Caco-2 (cell line): ENCODE data around the gene PCDHGA2. TPM values are rescaled to one million over a fixed set of nuclear protein-coding genes. Genes with fewer than 3 reads are reported as not detected.

Experiments used
- BruUV-seq: library from RNA; stranded (reverse); fragments of 400-500 nt; replicated peaks from 2 replicates; lab custom pipeline; 2021; lab: Mats Ljungman, UMichigan
- CTCF ChIA-PET: fragments of 300-600 bp; sonication (Branson Sonifier 250); formaldehyde crosslinking; loops from one replicate; lab custom pipeline; 2022; ENCODE audit warnings: antibody characterized with exemption; lab: Charles Lee
- POLR2A ChIA-PET: fragments of 300-600 bp; sonication (Branson Sonifier 250); formaldehyde crosslinking; loops from one replicate; lab custom pipeline; 2022; ENCODE audit warnings: antibody characterized with exemption; lab: Charles Lee
- DNase-seq, 2 experiments: peaks; one replicate each; pipeline versions ENCODE4 v3.0.0 to v3.0.0-alpha.2; 2020 to 2022
- H3K27me3 ChIP-seq: replicated peaks from 2 replicates; pipeline ENCODE4 v1.6.0; 2011; ENCODE audit warnings: low read length; ENCODE audit not compliant: control insufficient read depth, insufficient read depth
- H3K36me3 ChIP-seq: 2 replicates; pipeline ENCODE4 v1.5.1; 2011; ENCODE audit warnings: low read length; ENCODE audit not compliant: control insufficient read depth, insufficient read depth
- H3K4me1 ChIP-seq: fragments of 250-450 bp; sonication (Bioruptor Pico); 2 replicates; pipeline ENCODE4 v1.5.1; 2020; ENCODE audit warnings: mild to moderate bottlenecking
- H3K4me3 ChIP-seq: 2 replicates; pipeline ENCODE4 v1.5.1; 2011; ENCODE audit warnings: low read depth, mild to moderate bottlenecking, control low read depth, low read length
- H3K9me3 ChIP-seq: fragments of 250-450 bp; sonication (Bioruptor Pico); 2 replicates; pipeline ENCODE4 v1.5.1; 2020; ENCODE audit warnings: mild to moderate bottlenecking, moderate library complexity
- H3K27ac Mint-ChIP-seq: one replicate; pipeline ENCODE4 v1.8.0; 2022; ENCODE audit warnings: mixed read lengths; ENCODE audit not compliant: unreplicated experiment
- H3K27me3 Mint-ChIP-seq: one replicate; pipeline ENCODE4 v1.8.0; 2022; ENCODE audit warnings: mixed read lengths; ENCODE audit not compliant: insufficient read depth, unreplicated experiment
- H3K36me3 Mint-ChIP-seq: one replicate; pipeline ENCODE4 v1.8.0; 2022; ENCODE audit warnings: mild to moderate bottlenecking, mixed read lengths; ENCODE audit not compliant: insufficient read depth, unreplicated experiment
- H3K4me1 Mint-ChIP-seq: one replicate; pipeline ENCODE4 v1.8.0; 2022; ENCODE audit warnings: low read depth, mixed read lengths; ENCODE audit not compliant: unreplicated experiment
- H3K4me3 Mint-ChIP-seq: one replicate; pipeline ENCODE4 v1.8.0; 2022; ENCODE audit warnings: mild to moderate bottlenecking, moderate library complexity, mixed read lengths; ENCODE audit not compliant: unreplicated experiment
- H3K9me3 Mint-ChIP-seq: one replicate; pipeline ENCODE4 v1.8.0; 2022; ENCODE audit warnings: mixed read lengths; ENCODE audit not compliant: unreplicated experiment
- intact Hi-C: fragments of 100-400 bp; cut with micrococcal nuclease; formaldehyde crosslinking; loops from one replicate; pipeline ENCODE4 v1.10.0; 2022; ENCODE audit not compliant: unreplicated experiment
- total RNA-seq: library from RNA; stranded (reverse); gene quantifications from 2 replicates; pipeline ENCODE4 v1.2.3, GENCODE V29; 2022
- TF ChIP-seq, protein P1 (sequence below), 2 experiments: fragments of 200-600 bp in 1 of 2; IDR thresholded peaks; 1 replicate in 1 of 2; 2 replicates in 1 of 2; pipeline versions ENCODE4 v1.5.1 to v1.8.0; 2011 to 2022; ENCODE audit warnings: antibody characterized with exemption in 1 of 2, control low read depth in 1 of 2, inconsistent platforms in 1 of 2, low read depth in 1 of 2, low read length in 1 of 2, mild to moderate bottlenecking in 1 of 2, moderate library complexity in 1 of 2; ENCODE audit not compliant: insufficient read depth in 1 of 2, severe bottlenecking in 1 of 2, unreplicated experiment in 1 of 2

PCDHGA2 gene
- total RNA-seq, 1 experiment from 2014 or later = 0.20 TPM

DNA sequence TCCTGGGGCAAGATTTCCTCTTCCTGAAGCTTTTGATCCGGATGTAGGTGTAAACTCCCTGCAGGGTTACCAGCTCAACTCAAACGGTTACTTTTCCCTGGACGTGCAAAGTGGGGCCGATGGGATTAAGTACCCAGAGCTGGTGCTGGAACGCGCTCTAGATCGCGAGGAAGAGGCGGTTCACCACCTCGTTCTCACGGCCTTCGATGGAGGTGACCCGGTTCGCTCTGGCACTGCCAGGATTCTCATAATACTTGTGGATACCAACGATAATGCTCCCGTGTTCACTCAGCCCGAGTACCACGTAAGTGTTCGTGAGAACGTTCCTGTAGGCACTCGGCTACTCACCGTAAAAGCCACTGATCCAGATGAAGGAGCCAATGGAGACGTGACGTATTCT is 17.1 kb downstream of the PCDHGA2 start:
- no peaks in the 10 kb centered on the region for H3K36me3 Mint-ChIP-seq
- BruUV-seq = no TSS peak

DNA sequence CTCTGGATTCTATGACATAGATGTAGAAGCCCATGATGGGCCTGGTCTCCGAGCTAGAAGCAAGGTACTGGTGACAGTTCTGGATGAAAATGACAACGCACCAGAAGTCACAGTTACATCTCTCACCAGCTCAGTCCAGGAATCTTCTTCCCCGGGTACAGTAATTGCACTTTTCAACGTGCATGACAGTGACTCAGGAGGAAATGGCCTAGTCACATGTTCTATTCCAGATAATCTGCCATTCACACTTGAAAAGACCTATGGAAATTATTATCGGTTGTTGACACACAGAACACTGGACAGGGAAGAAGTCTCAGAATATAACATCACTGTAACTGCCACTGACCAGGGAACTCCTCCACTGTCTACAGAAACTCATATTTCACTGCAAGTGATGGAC is 17.6 kb downstream of the PCDHGA2 start:
- no peak overlapping the region for H3K27ac Mint-ChIP-seq
- BruUV-seq = no TSS peak
- DNase-seq = no peak
- no peaks in the 10 kb centered on the region for H3K27me3 Mint-ChIP-seq
- intact Hi-C loops = no loop called here
- H3K4me3 ChIP-seq = no peak overlapping the region
- H3K9me3 Mint-ChIP-seq = peaks cover 10% of the 10 kb centered on the region
- H3K9me3 ChIP-seq = no peaks in the 10 kb centered on the region; the same call in 1 of the 2 replicates
- POLR2A ChIA-PET = no interaction called here
- TF ChIP-seq, protein P1, sequence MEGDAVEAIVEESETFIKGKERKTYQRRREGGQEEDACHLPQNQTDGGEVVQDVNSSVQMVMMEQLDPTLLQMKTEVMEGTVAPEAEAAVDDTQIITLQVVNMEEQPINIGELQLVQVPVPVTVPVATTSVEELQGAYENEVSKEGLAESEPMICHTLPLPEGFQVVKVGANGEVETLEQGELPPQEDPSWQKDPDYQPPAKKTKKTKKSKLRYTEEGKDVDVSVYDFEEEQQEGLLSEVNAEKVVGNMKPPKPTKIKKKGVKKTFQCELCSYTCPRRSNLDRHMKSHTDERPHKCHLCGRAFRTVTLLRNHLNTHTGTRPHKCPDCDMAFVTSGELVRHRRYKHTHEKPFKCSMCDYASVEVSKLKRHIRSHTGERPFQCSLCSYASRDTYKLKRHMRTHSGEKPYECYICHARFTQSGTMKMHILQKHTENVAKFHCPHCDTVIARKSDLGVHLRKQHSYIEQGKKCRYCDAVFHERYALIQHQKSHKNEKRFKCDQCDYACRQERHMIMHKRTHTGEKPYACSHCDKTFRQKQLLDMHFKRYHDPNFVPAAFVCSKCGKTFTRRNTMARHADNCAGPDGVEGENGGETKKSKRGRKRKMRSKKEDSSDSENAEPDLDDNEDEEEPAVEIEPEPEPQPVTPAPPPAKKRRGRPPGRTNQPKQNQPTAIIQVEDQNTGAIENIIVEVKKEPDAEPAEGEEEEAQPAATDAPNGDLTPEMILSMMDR (IDR thresholded peaks at IDR 0.05; ENCODE audit: insufficient read depth in 1 of 2, low read depth in 1 of 2, low read length in 1 of 2, severe bottlenecking in 1 of 2, unreplicated experiment in 1 of 2) = no peak
- H3K36me3 Mint-ChIP-seq = no peaks in the 10 kb centered on the region
- no peaks in the 10 kb centered on the region for H3K4me1 Mint-ChIP-seq
- H3K4me3 Mint-ChIP-seq = no peak overlapping the region
- no peaks in the 10 kb centered on the region for H3K36me3 ChIP-seq
- H3K27me3 ChIP-seq = no peaks in the 10 kb centered on the region
- CTCF ChIA-PET = no interaction called here
- H3K4me1 ChIP-seq = no peaks in the 10 kb centered on the region

More for the DNA sequence above, 17.1 kb downstream of the PCDHGA2 start:
- H3K4me1 ChIP-seq = no peaks in the 10 kb centered on the region
- no peak for DNase-seq
- H3K4me3 ChIP-seq = no peak overlapping the region
- H3K27me3 ChIP-seq = no peaks in the 10 kb centered on the region
- POLR2A ChIA-PET = no interaction called here
- Mint-ChIP-seq H3K27me3 (no peaks in the 10 kb centered on the region), H3K4me1 (no peaks in the 10 kb centered on the region), H3K27ac (no peak overlapping the region), H3K9me3 (peaks cover 11% of the 10 kb centered on the region), H3K4me3 (no peak overlapping the region)
- TF ChIP-seq, protein P1 (IDR thresholded peaks at IDR 0.05; ENCODE audit: insufficient read depth in 1 of 2, low read depth in 1 of 2, low read length in 1 of 2, severe bottlenecking in 1 of 2, unreplicated experiment in 1 of 2) = no peak
- no peaks in the 10 kb centered on the region for H3K36me3 ChIP-seq
- no peaks in the 10 kb centered on the region; the same call in 1 of the 2 replicates for H3K9me3 ChIP-seq
- CTCF ChIA-PET = no interaction called here
- intact Hi-C loops = no loop called here

DNA sequence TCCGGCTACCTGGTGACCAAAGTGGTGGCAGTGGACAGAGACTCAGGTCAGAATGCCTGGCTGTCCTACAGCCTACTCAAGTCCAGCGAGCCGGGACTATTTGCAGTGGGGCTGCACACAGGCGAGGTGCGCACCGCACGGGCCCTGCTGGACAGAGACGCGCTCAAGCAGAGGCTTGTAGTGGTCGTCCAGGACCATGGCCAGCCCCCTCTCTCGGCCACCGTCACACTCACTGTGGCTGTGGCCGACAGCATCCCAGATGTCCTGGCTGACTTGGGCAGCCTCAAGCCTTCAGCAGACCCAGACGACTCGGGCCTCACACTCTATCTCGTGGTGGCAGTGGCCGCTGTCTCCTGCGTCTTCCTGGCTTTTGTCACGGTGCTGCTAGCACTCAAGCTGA is 18.4 kb downstream of the PCDHGA2 start:
- Histone ChIP-seq H3K36me3 (no peaks in the 10 kb centered on the region), H3K27me3 (no peaks in the 10 kb centered on the region), H3K4me3 (no peak overlapping the region), H3K4me1 (no peaks in the 10 kb centered on the region), H3K9me3 (no peaks in the 10 kb centered on the region; the same call in 1 of the 2 replicates)
- DNase-seq = no peak
- Mint-ChIP-seq H3K36me3 (no peaks in the 10 kb centered on the region), H3K27ac (no peak overlapping the region), H3K4me3 (no peak overlapping the region), H3K9me3 (peaks cover 10% of the 10 kb centered on the region), H3K27me3 (no peaks in the 10 kb centered on the region), H3K4me1 (no peaks in the 10 kb centered on the region)
- TF ChIP-seq, protein P1 (IDR thresholded peaks at IDR 0.05; ENCODE audit: insufficient read depth in 1 of 2, low read depth in 1 of 2, low read length in 1 of 2, severe bottlenecking in 1 of 2, unreplicated experiment in 1 of 2) = no peak
- no TSS peak for BruUV-seq
- ChIA-PET POLR2A (no interaction called here), CTCF (no interaction called here)
- intact Hi-C loops = no loop called here
